ENCODE results near the gene ITIH2.
"Not testable (repeated sequence)": the region's sequence is repeated elsewhere in the genome, so short reads cannot be mapped to it uniquely, and the experiment has no call there.

DNA sequence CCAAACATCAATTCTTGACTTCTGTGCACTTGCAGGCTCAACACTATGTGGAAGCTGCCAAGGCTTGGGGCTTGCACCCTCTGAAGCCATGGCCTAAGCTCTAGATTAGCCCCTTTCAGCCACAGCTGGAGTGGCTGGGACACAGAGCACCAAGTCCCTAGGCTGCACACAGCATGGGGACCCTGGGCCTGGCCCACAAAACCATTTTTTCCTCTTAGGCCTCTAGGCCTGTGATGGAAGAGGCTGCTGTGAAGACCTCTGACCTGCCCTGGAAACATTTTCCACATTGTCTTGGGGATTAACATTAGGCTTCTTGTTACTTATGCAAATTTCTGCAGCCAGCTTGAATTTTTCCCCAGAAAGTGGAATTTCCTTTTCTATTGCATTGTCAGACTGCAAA is 10.7 kb upstream of the ITIH2 start:
- TF ChIP-seq, protein P1, sequence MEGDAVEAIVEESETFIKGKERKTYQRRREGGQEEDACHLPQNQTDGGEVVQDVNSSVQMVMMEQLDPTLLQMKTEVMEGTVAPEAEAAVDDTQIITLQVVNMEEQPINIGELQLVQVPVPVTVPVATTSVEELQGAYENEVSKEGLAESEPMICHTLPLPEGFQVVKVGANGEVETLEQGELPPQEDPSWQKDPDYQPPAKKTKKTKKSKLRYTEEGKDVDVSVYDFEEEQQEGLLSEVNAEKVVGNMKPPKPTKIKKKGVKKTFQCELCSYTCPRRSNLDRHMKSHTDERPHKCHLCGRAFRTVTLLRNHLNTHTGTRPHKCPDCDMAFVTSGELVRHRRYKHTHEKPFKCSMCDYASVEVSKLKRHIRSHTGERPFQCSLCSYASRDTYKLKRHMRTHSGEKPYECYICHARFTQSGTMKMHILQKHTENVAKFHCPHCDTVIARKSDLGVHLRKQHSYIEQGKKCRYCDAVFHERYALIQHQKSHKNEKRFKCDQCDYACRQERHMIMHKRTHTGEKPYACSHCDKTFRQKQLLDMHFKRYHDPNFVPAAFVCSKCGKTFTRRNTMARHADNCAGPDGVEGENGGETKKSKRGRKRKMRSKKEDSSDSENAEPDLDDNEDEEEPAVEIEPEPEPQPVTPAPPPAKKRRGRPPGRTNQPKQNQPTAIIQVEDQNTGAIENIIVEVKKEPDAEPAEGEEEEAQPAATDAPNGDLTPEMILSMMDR (IDR thresholded peaks at IDR 0.05; ENCODE audit: insufficient read depth, low read length, poor library complexity, severe bottlenecking), result not testable (repeated sequence)
- TF ChIP-seq EZH2phosphoT487 (conservative IDR thresholded peaks at IDR 0.05; ENCODE audit: low read length), result not testable (repeated sequence)
